Adrenal gland (tissue), 12 donors: ENCODE data around the gene CSNK1G3. TPM values are rescaled to one million over a fixed set of nuclear protein-coding genes. Genes with fewer than 3 reads are reported as not detected.
"Not testable (repeated sequence)": the region's sequence is repeated elsewhere in the genome, so short reads cannot be mapped to it uniquely, and the experiment has no call there.

ENCODE experiments used
- DNase-seq, 7 donors: peaks; one replicate each; pipeline ENCODE4 v3.0.0-alpha.2; 2019 to 2020
- H3K27ac ChIP-seq, 5 donors: fragments of 200-600 bp; sonication (generic) in 4 of 5; 1 replicate in 3 of 5; 2 replicates in 2 of 5; pipeline versions ENCODE4 v1.5.1 to v1.8.0; 2016 to 2020; ENCODE audit warnings: mild to moderate bottlenecking in 1 of 5
- H3K27me3 ChIP-seq: fragments of 200-600 bp; 2 replicates; pipeline ENCODE4 v1.8.0; 2021
- H3K36me3 ChIP-seq, 2 donors: fragments of 200-600 bp; replicated peaks in 1 of 2; 1 replicate in 1 of 2; 2 replicates in 1 of 2; pipeline versions ENCODE4 v1.5.1 to v1.8.0; 2018 to 2022
- H3K4me1 ChIP-seq, 2 donors: fragments of 200-600 bp; replicated peaks in 1 of 2; 1 replicate in 1 of 2; 2 replicates in 1 of 2; pipeline versions ENCODE4 v1.5.1 to v1.8.0; 2018 to 2021
- H3K4me3 ChIP-seq, 4 donors: fragments of 200-600 bp; sonication (generic) in 3 of 4; one replicate each; pipeline ENCODE4 v1.5.1; 2016 to 2018
- H3K9me3 ChIP-seq, 3 donors: fragments of 200-600 bp; sonication (generic) in 1 of 3; replicated peaks in 1 of 3; 1 replicate in 2 of 3; 2 replicates in 1 of 3; pipeline versions ENCODE4 v1.5.1 to v1.8.0; 2016 to 2021
- CTCF ChIP-seq, 6 experiments: fragments of 450-650 bp in 4 of 6; fragments of 200-600 bp in 2 of 6; sonication (generic) in 1 of 6; IDR thresholded peaks; 1 replicate in 5 of 6; 2 replicates in 1 of 6; pipeline versions ENCODE4 v1.5.1 to v1.8.0; 2016 to 2021; ENCODE audit warnings: antibody characterized with exemption in 6 of 6, mild to moderate bottlenecking in 2 of 6, moderate library complexity in 1 of 6
- POLR2A ChIP-seq, 2 donors: fragments of 450-650 bp; IDR thresholded peaks; one replicate each; pipeline ENCODE4 v1.6.1; 2017; ENCODE audit warnings: antibody characterized with exemption in 2 of 2, mild to moderate bottlenecking in 2 of 2, moderate library complexity in 1 of 2
- WGBS, 4 donors: extraction: QIAGEN DNeasy Blood & Tissue Kit in 2 of 4; methylation state at CpG; one replicate each; pipeline versions ENCODE4 v1.1.5 to v1.1.7; 2013 to 2017; 5-methylcytosine and 5-hydroxymethylcytosine counted together
- intact Hi-C, 2 donors: fragments of 100-400 bp; cut with DNase I; formaldehyde crosslinking; loops; one replicate each; pipeline versions ENCODE4 v1.14.1 to v1.15.0; 2022 to 2023
- polyA plus RNA-seq, 3 donors: library from polyadenylated mRNA; stranded (reverse); fragments of 200-250 nt in 2 of 3; fragments of 350-450 nt in 1 of 3; fragmentation: Illumina TruSeq in 1 of 3; extraction: RNeasy Lipid Tissue Mini Kit (QIAGEN cat#74804) in 1 of 3; gene quantifications; one replicate each; pipeline ENCODE4 v1.2.3, GENCODE V29; 2013 to 2014
- total RNA-seq, 9 donors: library from RNA; depleted of rRNA in 4 of 9; stranded (reverse); fragments of >200 nt in 4 of 9; fragments of 120-200 nt in 1 of 9; fragmentation: NEBNext Ultra II Directional in 1 of 9; extraction: Animal tissue kit (Norgen Biotek cat#: 25700) in 1 of 9; gene quantifications; one replicate each; pipeline versions ENCODE4 v1.1.0 to v1.2.4, GENCODE V29; 2013 to 2023
- donor health status: healthy with polysubstance abuse.
- donor health status: Bipolar disorder and iron deficiency.
- donor health status: DM: yes; HTN: yes; CAD: no.
- donor health status: DM: no; HTN: no; CAD: no.
- donor health status: DM: no; HTN: no; CAD: no.
- donor health status: DM: yes; HTN: yes; CAD: no.

Gene CSNK1G3
- total and polyA plus RNA-seq, 12 donors = 7.3 to 36.2 (median 28.9) TPM

GRCh38 chr5:123626051-123626450 lies 114.1 kb downstream of the CSNK1G3 start:
- Histone ChIP-seq H3K4me1 (no peaks in the 10 kb centered on the region), H3K27ac (no peak overlapping the region), H3K27me3 (no peaks in the 10 kb centered on the region), H3K9me3 (peaks cover 0 to 10% (median 8%) of the 10 kb centered on the region in 3 donors), H3K36me3 (no peaks in the 10 kb centered on the region), H3K4me3 (no peak overlapping the region)
- intact Hi-C loops = no loop called here
- 64 to 86% (median 80%) methylated on average over 2 of the region's 2 CpGs for WGBS, 4 donors
- TF ChIP-seq POLR2A (IDR thresholded peaks at IDR 0.05) (no peak), CTCF (IDR thresholded peaks at IDR 0.05) (no peak)
- no peak for DNase-seq

DNA sequence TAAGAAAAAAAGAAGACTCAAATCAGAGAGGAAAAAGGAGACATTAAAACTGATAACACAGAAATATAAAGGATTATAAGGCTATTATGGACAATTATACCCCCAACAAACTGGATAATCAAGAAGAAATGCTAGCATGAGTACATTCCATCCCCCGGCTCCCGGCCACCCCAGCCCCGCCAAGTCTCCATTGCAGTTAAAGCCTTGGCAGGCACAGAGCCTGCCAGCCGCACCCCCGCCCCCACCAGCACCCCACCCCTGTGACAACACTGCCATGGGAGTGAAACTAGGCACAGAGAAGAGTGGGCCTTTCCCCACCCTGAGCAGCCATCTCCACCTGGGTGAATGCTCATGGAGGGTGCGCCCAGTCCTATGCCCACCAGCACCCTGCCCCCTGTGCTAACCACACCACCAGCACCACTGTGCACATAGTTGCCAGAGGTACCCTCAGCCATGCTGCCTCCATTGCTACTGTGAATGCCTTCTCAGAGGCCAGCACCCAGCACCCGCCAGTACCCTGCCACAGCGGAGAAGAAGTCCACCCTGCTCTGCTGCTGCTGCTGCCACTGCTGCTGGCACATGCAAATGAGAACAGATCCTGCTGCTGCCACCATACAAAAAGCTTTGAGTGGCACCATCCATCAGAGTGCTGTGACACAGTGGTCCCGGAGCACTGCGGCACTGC lies 117.0 kb downstream of the CSNK1G3 start:
- Histone ChIP-seq H3K4me3 (no peak overlapping the region), H3K27me3 (no peaks in the 10 kb centered on the region), H3K4me1 (no peaks in the 10 kb centered on the region), H3K36me3 (no peaks in the 10 kb centered on the region), H3K27ac (no peak overlapping the region), H3K9me3 (peaks cover 0 to 10% (median 8%) of the 10 kb centered on the region in 3 donors)
- intact Hi-C loops = no loop called here
- no peak for TF ChIP-seq CTCF (IDR thresholded peaks at IDR 0.05)
- no peak for TF ChIP-seq POLR2A (IDR thresholded peaks at IDR 0.05)
- WGBS, 4 donors = 83 to 96% (median 92%) methylated on average over 7 to 10 of the region's 10 CpGs
- DNase-seq = no peak

DNA sequence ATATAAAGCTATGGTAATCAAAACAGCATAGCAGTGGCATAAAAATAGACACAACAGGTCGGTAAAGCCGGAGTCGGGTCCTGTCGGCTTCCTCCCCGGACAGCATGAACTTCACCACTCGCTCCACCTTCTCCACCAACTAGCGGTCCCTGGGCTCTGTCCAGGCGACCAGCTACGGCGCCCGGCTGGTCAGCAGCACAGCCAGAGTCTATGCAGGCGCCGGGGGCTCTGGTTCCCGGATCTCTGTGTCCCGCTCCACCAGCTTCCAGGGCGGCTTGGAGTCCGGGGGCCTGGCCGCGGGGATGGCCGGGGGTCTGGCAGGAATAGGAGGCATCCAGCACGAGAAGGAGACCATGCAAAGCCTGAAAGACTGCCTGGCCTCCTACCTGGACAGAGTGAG lies 124.0 kb downstream of the CSNK1G3 start:
- 91 to 94% (median 94%) methylated on average over 18 to 21 of the region's 21 CpGs for WGBS, 4 donors
- intact Hi-C loops = no loop called here

GRCh38 chr5:123637028-123637427 lies 125.1 kb downstream of the CSNK1G3 start:
- DNase-seq, H3K27me3 ChIP-seq, H3K9me3 ChIP-seq, H3K36me3 ChIP-seq, H3K4me1 ChIP-seq, H3K4me3 ChIP-seq, intact Hi-C loops, H3K27ac ChIP-seq: not testable (repeated sequence)
- 88 to 93% (median 89%) methylated on average over 6 to 10 of the region's 10 CpGs for WGBS, 4 donors

More for the DNA sequence above, 124.0 kb downstream of the CSNK1G3 start:
- H3K36me3 ChIP-seq = no peaks in the 10 kb centered on the region
- H3K27ac ChIP-seq = no peak overlapping the region
- no peaks in the 10 kb centered on the region for H3K4me1 ChIP-seq
- H3K4me3 ChIP-seq = no peak overlapping the region
- TF ChIP-seq POLR2A (IDR thresholded peaks at IDR 0.05) (no peak), CTCF (IDR thresholded peaks at IDR 0.05) (no peak)
- no peaks in the 10 kb centered on the region for H3K27me3 ChIP-seq
- no peak for DNase-seq
- no peaks in the 10 kb centered on the region for H3K9me3 ChIP-seq

- H3K27me3 ChIP-seq = no peaks in the 10 kb centered on the region
- DNase-seq = no peak
- 60 to 79% (median 74%) methylated on average over 2 of the region's 2 CpGs for WGBS, 4 donors
- H3K4me3 ChIP-seq = no peak overlapping the region
- no peaks in the 10 kb centered on the region for H3K4me1 ChIP-seq
- H3K36me3 ChIP-seq = no peaks in the 10 kb centered on the region
- no peak overlapping the region for H3K27ac ChIP-seq
- H3K9me3 ChIP-seq = no peaks in the 10 kb centered on the region
- no peak for TF ChIP-seq POLR2A (IDR thresholded peaks at IDR 0.05)
- TF ChIP-seq CTCF (IDR thresholded peaks at IDR 0.05) = no peak
- intact Hi-C loops = no loop called here
Observed at GRCh38 chr5:123639244-123639643, 127.3 kb downstream of the CSNK1G3 start.
